Activated T-helper 2 cell treated with anti-CD3 and anti-CD28 coated beads, Interferon-gamma antibody, Interleukin-2, Interleukin-4, amounts not matched to agents 10 μg/mL and 5 μg/mL and 100 μg/mL, durations not matched to agents 14 hours and 24 hours and 36 hours (primary cell): ENCODE measurements around the gene TXNDC11. TPM values are rescaled to one million over a fixed set of nuclear protein-coding genes. Genes with fewer than 3 reads are reported as not detected.
A peak's percentile ranks its signal among the peaks of the same experiment; 100 is the strongest.

ENCODE experiments used
- DNase-seq: peaks from one replicate; pipeline ENCODE4 v3.0.0; 2021; ENCODE audit warnings: low spot score
- H3K27ac Mint-ChIP-seq: one replicate; pipeline ENCODE4 v1.8.0; 2021; ENCODE audit warnings: mixed read lengths
- H3K27me3 Mint-ChIP-seq: one replicate; pipeline ENCODE4 v1.8.0; 2021; ENCODE audit warnings: low read depth, mixed read lengths
- H3K36me3 Mint-ChIP-seq: one replicate; pipeline ENCODE4 v1.8.0; 2021; ENCODE audit warnings: low read depth, mixed read lengths
- H3K4me1 Mint-ChIP-seq: one replicate; pipeline ENCODE4 v1.8.0; 2021; ENCODE audit warnings: low read depth, mixed read lengths
- H3K4me3 Mint-ChIP-seq: one replicate; pipeline ENCODE4 v1.8.0; 2021; ENCODE audit warnings: low read depth, mild to moderate bottlenecking, moderate library complexity, mixed read lengths
- H3K9me3 Mint-ChIP-seq: one replicate; pipeline ENCODE4 v1.8.0; 2021; ENCODE audit warnings: mixed read lengths
- intact Hi-C: fragments of 100-400 bp; cut with micrococcal nuclease; formaldehyde crosslinking; loops from one replicate; pipeline ENCODE4 v1.15.1; 2023
- total RNA-seq: library from RNA; stranded (reverse); gene quantifications from 2 replicates; pipeline ENCODE4 v1.2.3, GENCODE V29; 2022

The TXNDC11 gene
- total RNA-seq, 1 donor from 2014 or later, result 53.0 TPM

- H3K36me3 Mint-ChIP-seq, result peaks cover 42% of the 10 kb centered on the region
- peaks cover 38% of the 10 kb centered on the region for H3K4me1 Mint-ChIP-seq
- intact Hi-C loops, result loop anchor here (5.0 to 10.0 kb wide), 3 partner anchors 108 to 171 kb away; partner anchors contain the start of genes GSPT1 and RSL1D1
- H3K9me3 Mint-ChIP-seq, result no peaks in the 10 kb centered on the region
- peak; percentile 5 for DNase-seq
- H3K27ac Mint-ChIP-seq, result peak overlapping the region; percentile 60
- no peaks in the 10 kb centered on the region for H3K27me3 Mint-ChIP-seq
- peak overlapping the region; percentile 65 for H3K4me3 Mint-ChIP-seq
These were observed 1.4 kb upstream of the TXNDC11 start for GRCh38 chr16:11744075-11744470.

- Mint-ChIP-seq H3K9me3 (no peaks in the 10 kb centered on the region), H3K4me1 (peaks cover 43% of the 10 kb centered on the region), H3K36me3 (peaks cover 43% of the 10 kb centered on the region), H3K4me3 (peak overlapping the region; percentile 85), H3K27me3 (no peaks in the 10 kb centered on the region), H3K27ac (peak overlapping the region; percentile 91)
- intact Hi-C loops, result loop anchor here (2.0 to 10.0 kb wide), 4 partner anchors 53 to 171 kb away; partner anchors contain the start of genes GSPT1, RSL1D1 and ZC3H7A
- no peak for DNase-seq
These were observed 834 bp upstream of the TXNDC11 start for GRCh38 chr16:11743308-11744074.

- peak overlapping the region; percentile 90 for H3K27ac Mint-ChIP-seq
- peaks cover 49% of the 10 kb centered on the region for H3K36me3 Mint-ChIP-seq
- H3K4me1 Mint-ChIP-seq, result peaks cover 53% of the 10 kb centered on the region
- intact Hi-C loops, result loop anchor here (2.0 to 10.0 kb wide), 4 partner anchors 55 to 173 kb away; partner anchors contain the start of genes GSPT1, RSL1D1 and ZC3H7A
- DNase-seq, result peak; percentile 47
- no peaks in the 10 kb centered on the region for H3K27me3 Mint-ChIP-seq
- H3K4me3 Mint-ChIP-seq, result peak overlapping the region; percentile 93
- H3K9me3 Mint-ChIP-seq, result no peaks in the 10 kb centered on the region
These were observed 543 bp downstream of the TXNDC11 start for GRCh38 chr16:11742093-11742535.

- Mint-ChIP-seq H3K27me3 (no peaks in the 10 kb centered on the region), H3K27ac (peak overlapping the region; percentile 90), H3K4me3 (peak overlapping the region; percentile 93), H3K9me3 (no peaks in the 10 kb centered on the region), H3K4me1 (peaks cover 66% of the 10 kb centered on the region), H3K36me3 (peaks cover 61% of the 10 kb centered on the region)
- intact Hi-C loops, result loop anchor here (5.0 to 10.0 kb wide), 3 partner anchors 112 to 174 kb away; partner anchors contain the start of genes GSPT1 and RSL1D1
- no peak for DNase-seq
These were observed 2.1 kb downstream of the TXNDC11 start for GRCh38 chr16:11740567-11740966.

- Mint-ChIP-seq H3K36me3 (peaks cover 73% of the 10 kb centered on the region), H3K9me3 (no peaks in the 10 kb centered on the region), H3K4me1 (peaks cover 73% of the 10 kb centered on the region), H3K27ac (peak overlapping the region; percentile 76), H3K4me3 (peak overlapping the region; percentile 93), H3K27me3 (no peaks in the 10 kb centered on the region)
- intact Hi-C loops, result loop anchor here (10.0 kb wide), 1 partner anchor 774 kb away; no protein-coding TSS in a partner anchor
- no peak for DNase-seq
These were observed 3.7 kb downstream of the TXNDC11 start for GRCh38 chr16:11738742-11739544.

DNA sequence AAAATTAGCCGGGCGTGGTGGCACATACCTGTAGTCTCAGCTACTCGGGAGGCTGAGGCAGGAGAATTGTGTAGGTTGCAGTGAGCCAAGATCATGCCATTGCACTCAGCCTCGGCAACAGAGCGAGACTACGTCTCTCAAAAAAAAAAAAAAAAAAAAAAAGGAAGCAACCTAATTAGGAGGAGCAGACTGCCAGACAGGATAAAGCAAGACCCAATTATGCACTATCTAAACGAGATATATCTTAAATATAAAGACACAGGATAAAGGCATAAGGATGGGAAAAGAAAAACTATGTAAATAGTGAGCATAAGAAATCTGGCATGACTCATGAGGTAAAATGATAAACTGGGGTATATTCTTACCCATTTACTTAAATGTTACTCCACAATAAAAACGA lies 4.9 kb downstream of the TXNDC11 start:
- peaks cover 84% of the 10 kb centered on the region for H3K36me3 Mint-ChIP-seq
- H3K4me3 Mint-ChIP-seq, result no peak overlapping the region
- H3K4me1 Mint-ChIP-seq, result peaks cover 72% of the 10 kb centered on the region
- no peak for DNase-seq
- H3K27ac Mint-ChIP-seq, result peak overlapping the region; percentile 76
- no peaks in the 10 kb centered on the region for H3K27me3 Mint-ChIP-seq
- intact Hi-C loops, result loop anchor here (10.0 kb wide), 1 partner anchor 773 kb away; no protein-coding TSS in a partner anchor
- H3K9me3 Mint-ChIP-seq, result no peaks in the 10 kb centered on the region

GRCh38 chr16:11736903-11737302 lies 5.8 kb downstream of the TXNDC11 start:
- no peak for DNase-seq
- intact Hi-C loops, result loop anchor here (10.0 kb wide), 1 partner anchor 772 kb away; no protein-coding TSS in a partner anchor
- H3K36me3 Mint-ChIP-seq, result peaks cover 91% of the 10 kb centered on the region
- H3K27ac Mint-ChIP-seq, result no peak overlapping the region
- peaks cover 79% of the 10 kb centered on the region for H3K4me1 Mint-ChIP-seq
- no peaks in the 10 kb centered on the region for H3K9me3 Mint-ChIP-seq
- H3K27me3 Mint-ChIP-seq, result no peaks in the 10 kb centered on the region
- no peak overlapping the region for H3K4me3 Mint-ChIP-seq

GRCh38 chr16:11735787-11736186 lies 6.9 kb downstream of the TXNDC11 start:
- intact Hi-C loops, result loop anchor here (10.0 kb wide), 1 partner anchor 771 kb away; no protein-coding TSS in a partner anchor
- H3K4me3 Mint-ChIP-seq, result no peak overlapping the region
- no peaks in the 10 kb centered on the region for H3K9me3 Mint-ChIP-seq
- peaks cover 79% of the 10 kb centered on the region for H3K4me1 Mint-ChIP-seq
- no peaks in the 10 kb centered on the region for H3K27me3 Mint-ChIP-seq
- peaks cover 91% of the 10 kb centered on the region for H3K36me3 Mint-ChIP-seq
- no peak for DNase-seq
- H3K27ac Mint-ChIP-seq, result peak overlapping the region; percentile 54

GRCh38 chr16:11734653-11735043 lies 8.0 kb downstream of the TXNDC11 start:
- Mint-ChIP-seq H3K27me3 (no peaks in the 10 kb centered on the region), H3K4me1 (peaks cover 78% of the 10 kb centered on the region), H3K4me3 (no peak overlapping the region), H3K36me3 (peaks cover 93% of the 10 kb centered on the region), H3K9me3 (no peaks in the 10 kb centered on the region), H3K27ac (peak overlapping the region; percentile 75)
- no peak for DNase-seq
- intact Hi-C loops, result loop anchor here (1.0 to 10.0 kb wide), 2 partner anchors 49 to 770 kb away; no protein-coding TSS in a partner anchor

DNA sequence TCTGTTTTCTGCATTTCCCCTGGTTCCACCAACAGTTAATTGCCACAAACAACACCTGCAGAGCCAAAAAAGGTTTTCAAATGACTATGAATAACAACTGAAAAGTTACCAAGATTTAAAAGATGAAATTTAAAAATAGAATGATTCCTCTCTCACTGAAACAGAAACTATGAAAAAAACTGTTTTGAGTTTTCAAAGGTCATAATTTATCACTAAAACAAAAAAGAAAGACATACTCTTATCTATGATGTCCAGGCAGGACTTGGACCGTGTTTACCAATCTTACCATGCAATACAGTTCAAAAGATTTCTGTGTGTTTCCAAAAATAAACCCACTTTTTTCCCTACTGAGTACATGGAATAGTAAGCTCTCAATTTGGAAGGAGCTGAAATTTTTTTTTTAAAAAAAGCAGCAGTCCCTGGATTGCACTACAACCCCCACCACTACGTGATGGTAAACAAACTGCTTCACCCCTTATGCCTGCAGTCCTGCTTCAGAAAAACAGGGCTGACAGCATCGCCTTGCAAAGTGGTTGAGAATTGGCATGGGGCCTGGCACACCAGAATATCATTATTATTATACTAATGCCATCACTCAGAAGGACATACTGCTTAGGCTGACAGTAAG lies 8.5 kb downstream of the TXNDC11 start:
- Mint-ChIP-seq H3K27me3 (no peaks in the 10 kb centered on the region), H3K36me3 (peaks cover 93% of the 10 kb centered on the region), H3K4me3 (peak overlapping the region; percentile 33), H3K4me1 (peaks cover 77% of the 10 kb centered on the region), H3K27ac (peak overlapping the region; percentile 75), H3K9me3 (no peaks in the 10 kb centered on the region)
- no peak for DNase-seq
- intact Hi-C loops, result loop anchor here (1.0 to 10.0 kb wide), 2 partner anchors 49 to 769 kb away; no protein-coding TSS in a partner anchor

- no peaks in the 10 kb centered on the region for H3K9me3 Mint-ChIP-seq
- no peaks in the 10 kb centered on the region for H3K27me3 Mint-ChIP-seq
- intact Hi-C loops, result loop anchor here (10.0 kb wide), 1 partner anchor 766 kb away; no protein-coding TSS in a partner anchor
- no peak overlapping the region for H3K4me3 Mint-ChIP-seq
- H3K27ac Mint-ChIP-seq, result peak overlapping the region; percentile 36
- DNase-seq, result no peak
- peaks cover 88% of the 10 kb centered on the region for H3K36me3 Mint-ChIP-seq
- H3K4me1 Mint-ChIP-seq, result peaks cover 71% of the 10 kb centered on the region
These were observed 11.4 kb downstream of the TXNDC11 start for GRCh38 chr16:11731222-11731621.

DNA sequence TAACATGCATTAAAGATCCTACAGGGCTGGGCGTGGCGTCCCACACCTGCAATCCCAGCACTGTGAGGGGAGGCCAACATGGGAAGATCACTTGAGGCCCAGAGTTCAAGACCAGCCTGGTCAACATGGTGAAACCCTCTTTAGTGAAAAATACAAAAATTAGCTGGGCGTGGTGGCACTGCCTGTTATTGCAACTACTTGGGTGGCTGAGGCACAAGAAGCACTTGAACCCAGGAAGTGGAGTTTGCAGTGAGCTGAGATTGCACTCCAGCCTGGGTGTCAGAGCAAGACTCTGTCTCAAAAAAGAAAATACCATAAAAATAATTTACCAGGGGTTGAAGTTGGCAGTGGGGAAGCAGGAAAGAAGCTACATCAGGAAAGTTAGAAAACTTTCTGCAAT lies 12.9 kb downstream of the TXNDC11 start:
- H3K4me3 Mint-ChIP-seq, result no peak overlapping the region
- intact Hi-C loops, result loop anchor here (5.0 to 10.0 kb wide), 3 partner anchors 62 to 765 kb away; partner anchors contain the start of genes RSL1D1 and SNN
- H3K36me3 Mint-ChIP-seq, result peaks cover 89% of the 10 kb centered on the region
- no peak for DNase-seq
- peak overlapping the region; percentile 48 for H3K27ac Mint-ChIP-seq
- no peaks in the 10 kb centered on the region for H3K9me3 Mint-ChIP-seq
- peaks cover 60% of the 10 kb centered on the region for H3K4me1 Mint-ChIP-seq
- H3K27me3 Mint-ChIP-seq, result no peaks in the 10 kb centered on the region
